Chondrocyte (in vitro differentiated cells): ENCODE results near the gene LRP2BP. TPM values are rescaled to one million over a fixed set of nuclear protein-coding genes. Genes with fewer than 3 reads are reported as not detected.
A peak's percentile ranks its signal among the peaks of the same experiment; 100 is the strongest.

ENCODE experiments used
- DNase-seq: peaks from one replicate; pipeline ENCODE4 v3.0.0; 2021; ENCODE audit warnings: mixed read lengths, low spot score
- H3K27ac Mint-ChIP-seq: one replicate; pipeline ENCODE4 v1.8.0; 2021; ENCODE audit warnings: mild to moderate bottlenecking, moderate library complexity, mixed read lengths; ENCODE audit not compliant: unreplicated experiment
- H3K27me3 Mint-ChIP-seq: 2 replicates; pipeline ENCODE4 v1.8.0; 2021; ENCODE audit warnings: low read depth, mixed read lengths
- H3K36me3 Mint-ChIP-seq: 2 replicates; pipeline ENCODE4 v1.8.0; 2021; ENCODE audit warnings: low read depth, mixed read lengths
- H3K4me1 Mint-ChIP-seq: 2 replicates; pipeline ENCODE4 v1.8.0; 2021; ENCODE audit warnings: low read depth, mild to moderate bottlenecking, mixed read lengths
- H3K4me3 Mint-ChIP-seq: one replicate; pipeline ENCODE4 v1.8.0; 2021; ENCODE audit warnings: mild to moderate bottlenecking, moderate library complexity, mixed read lengths; ENCODE audit not compliant: unreplicated experiment
- H3K9me3 Mint-ChIP-seq: 2 replicates; pipeline ENCODE4 v1.8.0; 2021; ENCODE audit warnings: low read depth, mixed read lengths
- CTCF ChIP-seq: fragments of 200-600 bp; sonication (generic); IDR thresholded peaks from 2 replicates; pipeline ENCODE4 v1.5.0; 2021; ENCODE audit warnings: antibody characterized with exemption, mild to moderate bottlenecking, moderate library complexity
- total RNA-seq: library from RNA; stranded (reverse); gene quantifications from 3 replicates; pipeline ENCODE4 v1.2.1, GENCODE V29; 2021

LRP2BP gene
- total RNA-seq, 1 donor from 2014 or later = 0.52 TPM

GRCh38 chr4:185384930-185385331, 10.8 kb downstream of the LRP2BP start:
- TF ChIP-seq CTCF = no peak
- Mint-ChIP-seq H3K27ac (peak overlapping the region; percentile 53), H3K27me3 (no peaks in the 10 kb centered on the region), H3K36me3 (peaks cover 14% of the 10 kb centered on the region), H3K9me3 (peaks cover 11% of the 10 kb centered on the region), H3K4me3 (no peak overlapping the region), H3K4me1 (peaks cover 29% of the 10 kb centered on the region)
- DNase-seq = no peak

GRCh38 chr4:185384061-185384460, 11.7 kb downstream of the LRP2BP start:
- Mint-ChIP-seq H3K36me3 (peaks cover 18% of the 10 kb centered on the region), H3K9me3 (peaks cover 11% of the 10 kb centered on the region), H3K27me3 (no peaks in the 10 kb centered on the region), H3K27ac (no peak overlapping the region), H3K4me3 (no peak overlapping the region), H3K4me1 (peaks cover 29% of the 10 kb centered on the region)
- DNase-seq = no peak
- TF ChIP-seq CTCF = no peak

GRCh38 chr4:185383451-185383850, 12.3 kb downstream of the LRP2BP start:
- H3K9me3 Mint-ChIP-seq = peaks cover 13% of the 10 kb centered on the region
- H3K27me3 Mint-ChIP-seq = no peaks in the 10 kb centered on the region
- peaks cover 22% of the 10 kb centered on the region for H3K36me3 Mint-ChIP-seq
- no peak for TF ChIP-seq CTCF
- no peak overlapping the region for H3K27ac Mint-ChIP-seq
- no peak overlapping the region for H3K4me3 Mint-ChIP-seq
- DNase-seq = no peak
- peaks cover 29% of the 10 kb centered on the region for H3K4me1 Mint-ChIP-seq

GRCh38 chr4:185382754-185383153, 13.0 kb downstream of the LRP2BP start:
- TF ChIP-seq CTCF = no peak
- no peak overlapping the region for H3K27ac Mint-ChIP-seq
- peaks cover 14% of the 10 kb centered on the region for H3K9me3 Mint-ChIP-seq
- peaks cover 29% of the 10 kb centered on the region for H3K4me1 Mint-ChIP-seq
- no peaks in the 10 kb centered on the region for H3K27me3 Mint-ChIP-seq
- no peak for DNase-seq
- H3K4me3 Mint-ChIP-seq = no peak overlapping the region
- H3K36me3 Mint-ChIP-seq = peaks cover 28% of the 10 kb centered on the region

- Mint-ChIP-seq H3K36me3 (peaks cover 31% of the 10 kb centered on the region), H3K4me3 (no peak overlapping the region), H3K9me3 (peaks cover 14% of the 10 kb centered on the region), H3K4me1 (peaks cover 29% of the 10 kb centered on the region), H3K27me3 (no peaks in the 10 kb centered on the region), H3K27ac (no peak overlapping the region)
- no peak for DNase-seq
- no peak for TF ChIP-seq CTCF
Measured at GRCh38 chr4:185381288-185382196, 14.2 kb downstream of the LRP2BP start.
